GM12891 (cell line): ENCODE results near the gene AVPR1B.

ENCODE experiments used
- PAX5 ChIP-seq: IDR thresholded peaks from 2 replicates; pipeline ENCODE4 v1.6.1; 2011; ENCODE audit warnings: low read length, moderate library complexity, mild to moderate bottlenecking; ENCODE audit not compliant: insufficient read depth, severe bottlenecking
- POLR2A ChIP-seq: IDR thresholded peaks from 2 replicates; pipeline ENCODE4 v1.6.1; 2011; ENCODE audit warnings: low read depth, low read length, control low read depth
- POLR2AphosphoS5 ChIP-seq: IDR thresholded peaks from 2 replicates; pipeline ENCODE4 v1.6.1; 2011; ENCODE audit warnings: low read depth, low read length, control low read depth
- SPI1 ChIP-seq: IDR thresholded peaks from 2 replicates; pipeline ENCODE4 v1.6.1; 2011; ENCODE audit warnings: low read depth, low read length, control low read depth
- TAF1 ChIP-seq: IDR thresholded peaks from 2 replicates; pipeline ENCODE4 v1.6.1; 2011; ENCODE audit warnings: low read depth, low read length, control low read depth

DNA sequence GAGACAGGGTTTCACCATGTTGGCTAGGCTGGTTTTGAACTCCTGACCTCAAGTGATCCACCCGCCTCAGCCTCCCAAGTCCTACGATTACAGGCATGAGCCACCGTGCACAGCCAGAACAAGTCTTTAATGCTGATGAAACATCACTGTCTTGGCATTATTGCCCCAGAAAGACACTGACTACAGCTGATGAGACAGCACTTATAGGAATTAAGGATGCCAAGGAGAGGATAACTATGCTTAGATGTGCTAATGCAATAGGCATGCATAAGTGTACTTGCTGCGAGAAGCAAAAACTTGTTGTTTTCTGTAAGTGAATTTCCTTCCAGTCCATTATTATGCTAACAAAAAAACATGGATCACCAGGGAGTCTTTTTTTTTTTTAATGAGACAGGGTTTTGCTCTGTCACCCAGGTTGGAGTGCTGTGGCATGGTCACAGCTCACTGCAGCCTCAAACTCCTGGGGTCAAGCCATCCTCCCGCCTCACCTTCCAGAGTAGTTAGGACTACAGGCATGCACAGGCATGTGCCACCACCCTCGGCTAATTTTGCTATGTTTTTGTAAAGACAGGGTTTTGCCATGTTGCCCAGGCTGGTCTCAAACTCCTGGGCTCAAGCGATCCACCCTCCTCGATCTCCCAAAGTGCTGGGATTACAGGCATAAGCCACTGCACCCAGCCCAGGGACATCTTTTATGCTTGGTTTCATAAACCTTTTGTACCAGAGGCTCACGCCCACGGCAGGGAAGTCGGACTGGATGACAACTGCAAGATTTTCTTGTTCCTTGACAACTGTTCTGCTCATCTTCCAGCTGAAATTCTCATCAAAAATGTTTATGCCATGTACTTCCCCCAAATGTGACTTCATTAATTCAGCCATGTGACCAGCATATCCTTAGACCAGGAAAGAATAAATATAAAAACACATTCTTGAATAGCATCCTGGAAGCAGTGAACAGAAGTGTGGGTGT lies 41.1 kb downstream of the AVPR1B start:
- TF ChIP-seq TAF1 (no peak), POLR2AphosphoS5 (no peak), POLR2A (no peak), SPI1 (no peak), PAX5 (no peak)
